ENCODE results near the gene HAPLN2. TPM values are rescaled to one million over a fixed set of nuclear protein-coding genes. Genes with fewer than 3 reads are reported as not detected.

The HAPLN2 gene
- total RNA-seq, 3 donors from 2014 or later: 0.28 TPM; not detected in 2

DNA sequence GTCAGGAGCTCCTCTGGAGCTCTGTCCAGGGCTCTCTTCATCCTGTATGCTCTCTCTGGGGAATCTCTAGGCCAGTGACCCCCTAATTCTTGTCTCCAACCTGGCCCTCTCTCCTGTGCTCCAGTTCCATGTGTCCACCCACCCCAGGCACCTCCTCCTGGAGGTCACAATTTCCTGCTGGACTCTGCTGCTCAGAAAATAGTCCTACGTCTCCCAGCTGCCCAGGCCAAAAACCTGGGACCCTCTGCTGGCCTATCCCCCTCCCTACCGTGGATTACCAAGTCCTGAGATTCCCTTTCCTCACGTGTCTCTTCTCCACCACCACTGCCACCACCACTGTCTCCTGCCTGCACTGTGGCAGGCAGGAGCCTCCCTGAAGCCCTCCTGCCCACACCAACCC, 46.3 kb downstream of the HAPLN2 start:
- intact Hi-C loops (cut with DNase I, micrococcal nuclease): no loop called here
- DNase-seq (peak in 1 of 3 donors; percentile 35), ATAC-seq (no peak)
- Histone ChIP-seq H3K36me3 (ENCODE audit: low read depth) (no peaks in the 10 kb centered on the region), H3K9me3 (no peaks in the 10 kb centered on the region), H3K4me3 (no peak overlapping the region), H3K4me1 (ENCODE audit: low read depth) (peaks cover 35% of the 10 kb centered on the region)
- TF ChIP-seq, protein P1, sequence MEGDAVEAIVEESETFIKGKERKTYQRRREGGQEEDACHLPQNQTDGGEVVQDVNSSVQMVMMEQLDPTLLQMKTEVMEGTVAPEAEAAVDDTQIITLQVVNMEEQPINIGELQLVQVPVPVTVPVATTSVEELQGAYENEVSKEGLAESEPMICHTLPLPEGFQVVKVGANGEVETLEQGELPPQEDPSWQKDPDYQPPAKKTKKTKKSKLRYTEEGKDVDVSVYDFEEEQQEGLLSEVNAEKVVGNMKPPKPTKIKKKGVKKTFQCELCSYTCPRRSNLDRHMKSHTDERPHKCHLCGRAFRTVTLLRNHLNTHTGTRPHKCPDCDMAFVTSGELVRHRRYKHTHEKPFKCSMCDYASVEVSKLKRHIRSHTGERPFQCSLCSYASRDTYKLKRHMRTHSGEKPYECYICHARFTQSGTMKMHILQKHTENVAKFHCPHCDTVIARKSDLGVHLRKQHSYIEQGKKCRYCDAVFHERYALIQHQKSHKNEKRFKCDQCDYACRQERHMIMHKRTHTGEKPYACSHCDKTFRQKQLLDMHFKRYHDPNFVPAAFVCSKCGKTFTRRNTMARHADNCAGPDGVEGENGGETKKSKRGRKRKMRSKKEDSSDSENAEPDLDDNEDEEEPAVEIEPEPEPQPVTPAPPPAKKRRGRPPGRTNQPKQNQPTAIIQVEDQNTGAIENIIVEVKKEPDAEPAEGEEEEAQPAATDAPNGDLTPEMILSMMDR (IDR thresholded peaks at IDR 0.05): no peak

DNA sequence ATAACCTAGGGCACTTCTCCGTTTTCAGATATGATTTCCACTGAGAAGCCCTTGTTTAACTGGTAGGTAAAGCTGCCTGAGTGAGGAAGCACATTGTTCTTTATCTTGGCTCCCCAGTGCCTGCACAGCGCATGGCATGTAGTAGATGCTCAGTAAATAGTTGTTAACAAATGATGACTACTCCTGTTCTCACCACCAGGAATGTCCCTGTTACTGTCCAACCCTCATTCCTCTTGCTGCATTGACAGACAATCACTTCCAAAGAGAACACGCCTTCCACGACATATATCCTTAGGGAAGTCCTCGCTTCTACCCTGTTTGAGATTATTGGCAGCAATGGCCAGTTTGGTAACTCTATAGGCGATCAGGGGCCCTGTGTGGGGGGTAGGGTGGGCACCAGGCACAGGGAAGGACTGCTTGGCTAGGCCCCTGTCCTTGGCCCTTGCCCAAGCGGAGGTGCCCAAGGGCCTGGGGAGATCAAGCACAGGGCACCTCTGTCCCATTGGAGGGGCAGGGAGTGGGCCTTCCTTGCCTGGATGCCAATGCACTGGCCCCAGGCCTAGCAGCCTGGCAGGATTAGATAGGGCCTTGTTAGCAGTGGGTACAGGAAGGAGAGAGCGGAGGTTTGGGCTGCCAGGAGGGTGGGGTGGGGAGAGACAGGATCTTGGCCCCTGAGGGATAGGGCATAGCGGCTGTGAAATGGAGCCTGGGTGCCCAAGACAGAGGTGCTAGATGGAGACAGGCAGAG, 47.8 kb downstream of the HAPLN2 start:
- no peak for ATAC-seq
- Histone ChIP-seq H3K4me3 (no peak overlapping the region), H3K4me1 (ENCODE audit: low read depth) (peaks cover 22% of the 10 kb centered on the region), H3K9me3 (no peaks in the 10 kb centered on the region), H3K36me3 (ENCODE audit: low read depth) (no peaks in the 10 kb centered on the region)
- TF ChIP-seq, protein P1 (IDR thresholded peaks at IDR 0.05): no peak
- intact Hi-C loops (cut with DNase I, micrococcal nuclease): no loop called here
- no peak for DNase-seq

DNA sequence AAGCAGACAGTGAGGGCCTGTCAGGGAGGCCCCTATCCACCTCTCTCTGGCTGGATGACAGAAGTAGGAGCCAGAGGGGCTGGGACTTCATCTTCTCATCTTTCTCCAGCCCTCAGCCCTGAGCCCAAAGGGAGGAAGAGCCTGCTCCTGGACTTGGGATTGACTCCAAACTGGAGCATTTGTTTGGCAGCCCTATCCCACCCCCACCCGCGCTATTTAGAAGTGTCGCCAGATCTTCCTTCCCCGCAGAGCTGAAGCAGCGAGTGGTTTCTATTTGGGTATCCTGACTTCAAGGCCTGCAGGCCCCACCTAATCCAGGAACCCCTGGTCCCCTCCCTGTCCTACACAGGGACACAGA, 48.4 kb downstream of the HAPLN2 start:
- Histone ChIP-seq H3K36me3 (ENCODE audit: low read depth) (no peaks in the 10 kb centered on the region), H3K4me1 (ENCODE audit: low read depth) (peaks cover 17% of the 10 kb centered on the region), H3K4me3 (no peak overlapping the region), H3K9me3 (no peaks in the 10 kb centered on the region)
- intact Hi-C loops (cut with DNase I, micrococcal nuclease): no loop called here
- DNase-seq: no peak
- TF ChIP-seq, protein P1 (IDR thresholded peaks at IDR 0.05): no peak
- ATAC-seq: no peak

DNA sequence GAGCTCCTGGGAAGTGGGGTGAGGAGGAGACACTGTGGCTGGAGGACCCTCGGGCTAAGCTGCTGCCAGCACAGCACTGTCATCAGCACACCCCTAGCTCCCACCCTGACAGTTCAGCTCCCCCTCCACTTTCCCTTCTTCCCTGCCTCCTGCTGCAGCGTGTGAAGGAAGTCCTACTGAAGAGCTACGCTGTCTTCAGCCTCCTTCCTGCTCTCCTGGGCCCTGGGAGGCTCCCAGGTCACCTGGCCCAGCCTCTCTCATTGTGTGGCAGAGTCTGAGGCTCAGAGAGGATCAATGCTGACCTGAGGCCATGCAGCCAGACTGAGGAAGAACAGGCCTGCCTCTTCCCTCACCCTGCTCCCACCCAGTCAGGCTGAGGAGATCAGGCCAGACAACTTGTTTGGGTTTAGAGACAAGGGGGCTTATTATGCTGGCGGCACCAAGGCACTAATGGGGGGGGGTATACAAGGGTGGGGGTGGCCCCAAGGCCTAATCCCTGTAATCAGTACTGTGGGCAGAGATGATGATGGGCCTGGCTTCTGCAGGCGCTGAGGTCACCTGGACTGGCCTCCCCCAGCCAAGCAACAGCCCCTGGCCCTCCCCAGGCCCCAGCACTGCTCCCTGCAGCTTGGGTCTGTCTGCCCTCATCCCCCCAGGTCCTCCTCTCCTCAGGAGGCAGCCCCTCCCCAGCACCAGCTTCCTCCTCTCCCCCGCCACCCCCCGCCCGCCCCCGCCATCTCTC, 48.9 kb downstream of the HAPLN2 start:
- TF ChIP-seq, protein P1 (IDR thresholded peaks at IDR 0.05): no peak
- H3K36me3 ChIP-seq (ENCODE audit: low read depth): no peaks in the 10 kb centered on the region
- intact Hi-C loops (cut with DNase I, micrococcal nuclease): no loop called here
- no peak for ATAC-seq
- peak in 1 of 3 donors; percentile 29 for DNase-seq
- H3K4me3 ChIP-seq: no peak overlapping the region
- peaks cover 15% of the 10 kb centered on the region for H3K4me1 ChIP-seq (ENCODE audit: low read depth)
- no peaks in the 10 kb centered on the region for H3K9me3 ChIP-seq

DNA sequence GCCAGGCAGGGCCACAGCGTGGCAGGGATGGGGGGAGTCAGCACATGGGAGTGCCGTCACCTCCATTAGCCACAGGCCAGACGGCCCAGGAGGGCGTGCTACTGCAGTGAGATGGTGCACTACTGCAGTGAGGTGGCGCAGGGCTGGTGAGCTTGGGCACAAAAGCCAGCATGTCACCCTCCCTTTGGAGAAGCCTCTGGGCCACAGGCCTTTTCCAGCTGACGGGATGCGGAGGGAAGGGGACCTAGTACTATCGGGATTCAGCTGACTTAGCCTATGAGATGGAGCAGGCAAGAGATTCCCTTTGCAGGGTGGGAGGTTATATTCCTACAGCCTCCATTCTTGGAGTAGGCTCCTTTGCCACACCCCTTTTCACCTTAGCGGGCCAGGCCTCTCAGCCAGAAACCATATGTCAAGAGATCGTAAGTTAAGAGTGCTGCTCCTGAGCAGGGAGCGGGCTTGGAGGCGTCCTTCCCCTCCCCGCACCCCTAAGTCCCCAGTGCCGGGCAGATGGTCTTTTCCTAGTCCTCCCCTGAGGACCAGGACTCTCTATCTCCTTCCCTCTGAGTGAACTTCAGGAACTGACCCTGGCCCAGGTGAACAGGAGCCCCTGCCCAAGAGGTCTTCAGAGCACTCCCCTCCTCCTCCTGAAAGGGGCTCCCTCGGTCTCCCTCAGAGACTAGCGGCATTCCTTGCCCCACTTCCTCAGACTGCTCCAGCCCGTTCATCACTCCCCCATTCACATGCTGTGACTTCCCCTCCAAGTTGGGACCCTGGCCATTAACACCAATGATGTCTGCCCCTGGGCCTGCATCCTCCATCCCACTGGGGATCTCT, 49.8 kb downstream of the HAPLN2 start:
- TF ChIP-seq, protein P1 (IDR thresholded peaks at IDR 0.05): no peak
- no peak overlapping the region for H3K4me3 ChIP-seq
- H3K4me1 ChIP-seq (ENCODE audit: low read depth): peaks cover 15% of the 10 kb centered on the region
- peak in 1 of 3 donors; percentile 49 for DNase-seq
- H3K36me3 ChIP-seq (ENCODE audit: low read depth): no peaks in the 10 kb centered on the region
- intact Hi-C loops (cut with DNase I, micrococcal nuclease): no loop called here
- H3K9me3 ChIP-seq: no peaks in the 10 kb centered on the region
- ATAC-seq: no peak
